ENCODE results near the gene TUBB4B.
"Not testable (repeated sequence)": the region's sequence is repeated elsewhere in the genome, so short reads cannot be mapped to it uniquely, and the experiment has no call there.

Gene TUBB4B

DNA sequence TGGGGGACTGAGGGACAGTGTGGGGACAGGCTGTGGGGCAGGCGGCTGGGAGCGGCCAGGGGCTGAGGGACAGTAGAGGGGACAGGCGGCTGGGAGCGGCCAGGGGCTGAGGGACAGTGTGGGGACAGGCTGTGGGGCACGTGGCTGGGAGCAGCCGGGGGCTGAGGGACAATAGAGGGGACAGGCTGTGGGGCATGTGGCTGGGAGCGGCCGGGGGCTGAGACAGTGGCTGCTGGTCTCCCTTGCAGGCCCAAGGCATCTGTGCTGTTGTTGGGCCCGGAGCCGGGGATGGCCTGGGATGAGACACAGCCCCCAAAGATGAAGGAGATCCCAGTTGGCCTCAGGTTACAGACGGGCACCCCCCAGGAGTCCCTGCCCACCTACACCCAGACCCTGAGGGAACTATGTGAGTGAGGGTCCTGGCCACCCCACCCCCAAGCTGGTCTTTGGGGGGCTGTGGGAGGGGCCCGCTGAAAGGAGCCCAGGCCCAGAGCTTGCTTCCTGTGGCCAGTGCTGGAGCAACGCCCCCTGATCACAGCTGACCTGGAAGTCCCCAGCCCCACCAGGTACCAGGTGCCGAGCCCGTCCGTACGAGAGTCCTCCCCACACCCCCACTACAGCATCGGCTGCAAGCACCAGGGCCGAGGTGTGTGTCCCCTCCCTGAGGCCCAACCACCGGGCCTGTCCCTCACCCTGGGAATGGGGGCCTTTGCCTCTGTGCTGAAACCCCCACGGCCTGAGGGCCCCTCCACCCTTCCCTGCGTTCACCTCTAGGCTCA, 10.6 kb downstream of the TUBB4B start:
- no peak for DNase-seq (ENCODE audit: low spot score)

DNA sequence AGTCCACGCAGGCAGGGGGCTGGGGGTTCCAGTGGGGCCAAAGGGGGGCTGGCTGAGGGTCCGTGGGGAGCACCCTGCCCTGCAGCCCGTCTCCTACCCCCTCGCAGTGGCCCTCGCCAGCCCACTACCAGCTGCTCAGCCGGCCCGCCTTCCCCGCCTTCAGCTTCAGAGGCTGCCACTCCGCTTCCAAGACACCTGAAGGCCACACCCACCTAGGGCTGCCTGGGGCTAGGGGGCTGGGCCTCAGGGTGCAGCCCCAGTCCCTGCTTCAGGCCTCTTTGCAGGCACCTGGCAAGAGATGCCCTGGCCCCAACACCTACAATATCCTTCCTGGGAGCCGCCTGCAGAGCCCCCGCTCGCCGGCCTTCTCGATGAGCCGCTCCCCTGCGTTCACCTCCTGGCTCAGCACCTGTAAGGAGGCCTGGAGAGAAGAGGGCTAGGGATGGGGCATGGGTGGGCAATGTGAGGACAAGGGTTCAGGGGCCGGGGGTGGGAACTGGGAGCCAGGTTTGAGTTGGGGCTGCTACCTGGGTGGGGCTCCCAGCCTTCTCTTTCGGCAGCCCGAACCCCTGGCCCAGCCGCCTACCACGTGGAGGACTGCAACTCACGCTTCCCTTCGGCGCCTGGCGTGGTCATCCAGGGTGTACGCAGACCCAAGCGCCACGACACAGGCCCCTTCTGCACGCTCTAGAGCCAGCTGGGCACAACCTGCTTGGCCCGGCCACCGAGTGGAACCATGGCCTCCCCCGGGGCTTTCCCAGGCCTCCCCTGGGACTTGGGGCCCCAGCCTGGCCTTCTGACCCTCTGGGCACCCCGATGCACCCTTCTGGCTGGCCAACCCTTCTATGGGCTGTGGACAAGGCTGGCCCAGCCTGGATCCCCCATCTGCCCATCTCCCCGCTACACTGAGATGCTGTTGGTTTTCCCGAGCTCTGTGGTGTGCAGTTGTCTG, 11.7 kb downstream of the TUBB4B start:
- DNase-seq (ENCODE audit: low spot score), result no peak

DNA sequence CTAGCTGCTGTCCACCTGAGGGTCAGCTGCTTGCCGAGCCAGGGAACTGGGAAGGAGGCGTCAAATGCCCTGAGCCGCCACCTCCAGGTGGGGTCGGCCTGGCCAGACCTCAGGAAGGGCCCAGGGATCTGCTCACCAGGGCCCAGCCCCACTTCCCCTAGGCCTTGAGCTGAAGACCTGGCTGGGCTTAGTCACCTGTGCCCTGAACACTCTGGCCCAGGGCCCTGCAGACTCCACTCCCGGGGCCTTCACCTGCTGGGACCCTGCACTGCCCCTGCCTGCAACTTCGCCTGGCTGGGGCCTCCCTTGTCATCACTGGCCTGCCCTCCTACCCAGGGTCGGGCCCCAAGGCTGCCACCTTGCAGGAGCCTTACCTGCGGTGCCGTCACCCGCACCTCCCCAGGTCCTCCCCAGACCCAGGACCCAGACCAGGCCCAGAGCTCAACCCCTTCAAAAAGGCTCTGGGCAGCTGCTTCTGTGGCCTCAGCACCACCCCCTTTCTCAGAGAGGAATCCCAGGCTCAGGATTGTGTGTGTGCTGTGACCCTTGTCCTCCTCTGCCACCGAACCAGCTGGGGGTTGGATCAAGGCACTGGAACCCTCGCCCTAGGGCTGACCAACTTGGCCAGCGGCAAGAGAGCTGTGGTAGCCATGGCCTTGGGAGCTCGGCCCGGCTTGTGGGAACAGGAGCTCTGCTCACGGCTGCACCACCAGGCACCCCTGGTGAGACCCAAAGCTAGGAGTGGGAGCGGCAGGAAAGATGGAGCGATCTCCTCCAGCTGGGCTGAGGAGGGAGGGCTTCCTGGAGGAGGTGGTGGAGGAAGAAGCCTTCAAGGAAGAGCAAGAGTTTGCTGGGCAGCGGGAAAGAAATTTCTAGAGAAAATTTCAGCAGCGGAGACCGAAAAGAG, 12.9 kb downstream of the TUBB4B start:
- DNase-seq (ENCODE audit: low spot score), result no peak

DNA sequence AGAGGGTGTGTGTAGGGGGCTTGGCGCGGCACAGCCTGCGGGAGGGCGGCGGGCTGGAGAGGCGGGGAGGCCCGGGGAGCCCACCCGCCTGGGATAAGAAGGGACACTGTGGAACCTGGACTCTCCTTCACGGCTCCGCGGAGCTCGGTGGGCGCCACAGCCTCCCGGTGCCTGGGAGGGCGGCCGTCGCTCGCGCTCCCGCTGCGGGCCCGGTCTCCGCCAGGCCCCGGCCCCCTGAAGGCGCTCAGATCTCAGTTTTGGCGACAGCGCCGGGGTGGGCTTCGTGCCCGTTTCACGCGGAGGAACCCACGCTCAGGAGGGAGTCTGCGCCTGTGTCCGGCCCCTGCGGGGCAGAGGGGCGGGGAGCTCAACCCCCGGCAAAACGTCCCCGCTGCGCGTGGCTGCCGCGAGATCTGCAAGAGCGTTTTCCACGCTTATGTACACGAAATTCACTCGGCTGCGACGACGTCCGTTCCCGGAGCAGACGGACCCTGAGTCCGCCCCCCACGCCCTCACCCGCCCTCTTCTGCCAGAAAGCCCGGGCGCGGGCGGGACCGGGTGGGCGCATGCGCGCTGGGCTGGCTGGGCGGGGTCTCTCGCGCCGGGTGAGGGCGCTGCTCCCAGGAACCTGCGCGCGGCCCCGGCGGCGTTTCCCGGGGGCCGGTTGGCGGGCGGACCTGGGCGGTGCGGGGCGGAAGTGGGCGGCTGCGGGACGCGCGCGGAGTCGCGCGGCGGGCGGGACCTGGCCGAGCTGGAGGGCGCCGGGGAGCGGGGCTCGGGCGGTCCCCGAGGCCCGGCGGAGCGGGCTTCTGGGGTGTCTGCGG, 13.7 kb downstream of the TUBB4B start, which contains the start of gene NELFB:
Gene NELFB (plus strand): TSS at position 704 of the 824 bp plus-strand sequence.
- peak; percentile 99 for DNase-seq (ENCODE audit: low spot score)

DNA sequence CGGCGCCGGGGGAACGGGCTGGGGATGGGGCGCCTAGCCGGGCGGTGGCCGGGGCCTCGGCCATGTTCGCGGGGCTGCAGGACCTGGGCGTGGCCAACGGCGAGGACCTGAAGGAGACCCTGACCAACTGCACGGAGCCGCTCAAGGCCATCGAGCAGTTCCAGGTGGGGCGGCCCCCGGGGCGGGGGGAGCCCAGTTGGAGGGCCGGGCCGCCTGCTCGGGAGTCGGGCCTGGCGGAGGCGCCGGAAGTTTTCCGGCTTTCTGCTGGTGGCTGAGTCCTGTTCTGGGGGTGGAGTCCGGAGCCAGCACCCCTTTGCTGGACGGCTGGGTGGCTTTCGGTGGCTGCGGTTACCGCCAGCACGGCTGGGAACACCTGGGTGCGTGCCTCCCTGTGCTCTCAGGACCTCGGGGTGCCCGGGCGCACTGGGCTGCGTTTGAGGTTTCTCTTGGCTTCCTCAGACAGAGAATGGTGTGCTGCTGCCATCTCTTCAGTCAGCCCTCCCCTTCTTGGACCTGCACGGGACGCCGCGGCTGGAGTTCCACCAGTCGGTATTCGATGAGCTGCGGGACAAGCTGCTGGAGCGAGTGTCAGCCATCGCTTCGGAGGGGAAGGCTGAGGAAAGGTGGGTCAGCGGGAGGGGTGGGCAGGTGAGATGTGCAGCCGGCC, 14.5 kb downstream of the TUBB4B start:
- DNase-seq (ENCODE audit: low spot score), result no peak

DNA sequence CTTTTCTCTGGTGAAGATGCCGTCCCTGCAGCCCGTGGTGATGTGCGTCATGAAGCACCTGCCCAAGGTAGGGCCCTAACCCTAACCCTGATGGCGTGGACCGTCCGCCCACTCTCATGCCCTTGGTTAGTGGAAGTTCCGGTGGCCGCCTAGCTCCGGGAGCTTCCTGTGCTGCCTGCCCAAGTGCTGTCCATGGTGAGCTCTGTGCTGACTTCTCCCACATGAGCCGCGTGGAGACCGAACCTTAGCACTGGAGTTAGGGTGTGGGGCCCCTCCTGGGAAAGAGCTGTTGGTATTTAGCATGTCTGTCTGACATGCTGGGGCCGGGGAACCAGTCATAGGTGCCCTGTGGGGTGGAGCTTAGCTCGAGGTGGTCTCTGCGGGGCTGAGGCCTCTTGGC, 15.3 kb downstream of the TUBB4B start:
- DNase-seq (ENCODE audit: low spot score), result no peak

DNA sequence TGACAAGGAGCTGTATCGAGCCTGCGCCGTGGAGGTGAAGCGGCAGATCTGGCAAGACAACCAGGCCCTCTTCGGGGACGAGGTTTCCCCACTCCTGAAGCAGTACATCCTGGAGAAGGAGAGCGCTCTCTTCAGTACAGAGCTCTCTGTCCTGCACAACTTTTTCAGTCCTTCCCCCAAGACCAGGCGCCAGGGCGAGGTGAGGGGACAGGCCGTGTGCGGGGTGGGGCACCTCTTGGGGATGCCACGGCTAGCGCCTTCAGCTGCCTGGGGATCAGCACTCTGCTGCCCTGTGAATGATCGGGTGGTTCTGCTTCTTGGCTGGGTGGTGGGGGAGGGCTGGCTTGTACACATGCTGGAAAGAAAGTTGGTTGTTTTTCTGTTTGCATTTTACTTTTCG, 15.8 kb downstream of the TUBB4B start:
- no peak for DNase-seq (ENCODE audit: low spot score)

DNA sequence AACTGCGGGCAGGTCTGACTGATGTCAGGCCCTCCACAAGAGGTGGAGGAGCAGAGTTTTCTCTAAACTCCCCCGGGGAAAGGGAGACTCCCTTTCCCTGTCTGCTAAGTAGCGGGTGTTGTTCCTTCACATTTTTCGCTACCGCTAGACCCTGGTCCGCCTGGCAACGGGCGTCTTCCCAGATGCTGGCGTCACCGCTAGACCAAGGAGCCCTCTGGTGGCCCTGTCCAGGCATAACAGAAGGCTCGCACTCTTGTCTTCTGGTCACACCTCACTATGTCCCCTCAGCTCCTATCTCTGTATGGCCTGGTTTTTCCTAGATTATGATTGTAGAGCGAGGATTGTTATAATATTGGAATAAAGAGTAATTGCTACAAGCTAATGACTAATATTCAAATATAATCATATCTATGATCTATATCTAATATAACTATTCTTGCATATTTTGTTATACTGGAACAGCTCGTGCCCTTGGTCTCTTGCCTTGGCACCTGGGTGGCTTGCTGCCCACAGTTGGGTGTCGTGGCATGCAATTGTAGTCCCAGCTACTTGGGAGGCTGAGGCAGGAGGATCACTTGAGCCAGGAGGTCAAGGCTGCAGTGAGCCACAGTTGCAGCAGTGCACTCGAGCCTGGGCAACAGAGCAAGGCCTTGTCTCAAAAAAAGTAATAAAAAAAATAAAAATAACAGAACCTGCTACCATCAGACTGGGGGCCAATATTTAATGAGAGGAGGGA, 21.3 kb downstream of the TUBB4B start:
- DNase-seq (ENCODE audit: low spot score), result not testable (repeated sequence)

DNA sequence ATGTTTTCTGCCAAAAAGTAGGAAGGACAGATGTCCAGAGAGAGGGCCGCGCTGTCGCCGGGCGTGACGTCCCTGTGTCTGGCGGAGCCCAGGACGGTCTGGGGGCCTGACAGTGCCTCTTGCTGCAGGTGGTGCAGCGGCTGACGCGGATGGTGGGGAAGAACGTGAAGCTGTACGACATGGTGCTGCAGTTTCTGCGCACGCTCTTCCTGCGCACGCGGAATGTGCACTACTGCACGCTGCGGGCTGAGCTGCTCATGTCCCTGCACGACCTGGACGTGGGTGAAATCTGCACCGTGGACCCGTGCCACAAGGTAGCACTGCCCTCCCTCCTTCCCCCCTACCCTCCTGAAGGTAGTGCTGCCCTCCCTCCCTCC, 21.8 kb downstream of the TUBB4B start:
- no peak for DNase-seq (ENCODE audit: low spot score)

DNA sequence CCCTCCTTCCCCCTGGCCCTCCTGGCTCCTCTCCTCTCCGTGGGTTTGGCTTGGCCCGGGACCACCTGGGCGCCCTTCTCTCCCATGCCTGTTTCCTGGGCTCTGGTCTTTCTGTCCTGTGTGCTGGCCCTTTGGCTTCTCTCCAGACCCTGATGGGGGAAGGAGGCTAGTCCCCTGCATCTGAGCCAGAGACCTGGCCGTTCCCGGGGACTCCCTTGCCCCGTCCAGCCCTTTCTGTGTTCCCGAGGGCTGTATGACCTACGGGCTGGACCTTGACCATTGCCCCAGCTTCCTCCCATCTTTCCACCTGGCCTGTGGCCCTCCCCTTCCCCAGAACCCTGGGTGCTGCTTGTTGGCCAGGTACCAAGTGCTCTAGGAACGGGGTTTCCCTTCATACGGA, 22.4 kb downstream of the TUBB4B start:
- DNase-seq (ENCODE audit: low spot score), result no peak

DNA sequence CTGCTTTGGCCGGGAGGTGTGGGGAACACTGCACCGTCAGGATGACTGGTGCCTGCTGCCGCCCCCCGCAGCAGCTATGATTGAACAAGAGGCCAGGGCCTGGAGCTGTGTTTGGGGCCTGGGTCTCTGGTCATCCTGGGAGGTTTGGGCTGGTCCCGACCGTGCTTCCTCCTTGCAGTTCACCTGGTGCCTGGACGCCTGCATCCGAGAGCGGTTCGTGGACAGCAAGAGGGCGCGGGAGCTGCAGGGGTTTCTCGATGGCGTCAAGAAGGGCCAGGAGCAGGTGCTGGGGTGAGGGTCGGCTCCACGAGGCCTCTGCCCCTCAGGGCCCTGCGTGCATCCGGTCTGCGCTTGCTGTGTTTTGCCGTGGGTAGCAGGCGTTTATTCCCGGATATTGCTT, 23.0 kb downstream of the TUBB4B start:
- DNase-seq (ENCODE audit: low spot score), result no peak

DNA sequence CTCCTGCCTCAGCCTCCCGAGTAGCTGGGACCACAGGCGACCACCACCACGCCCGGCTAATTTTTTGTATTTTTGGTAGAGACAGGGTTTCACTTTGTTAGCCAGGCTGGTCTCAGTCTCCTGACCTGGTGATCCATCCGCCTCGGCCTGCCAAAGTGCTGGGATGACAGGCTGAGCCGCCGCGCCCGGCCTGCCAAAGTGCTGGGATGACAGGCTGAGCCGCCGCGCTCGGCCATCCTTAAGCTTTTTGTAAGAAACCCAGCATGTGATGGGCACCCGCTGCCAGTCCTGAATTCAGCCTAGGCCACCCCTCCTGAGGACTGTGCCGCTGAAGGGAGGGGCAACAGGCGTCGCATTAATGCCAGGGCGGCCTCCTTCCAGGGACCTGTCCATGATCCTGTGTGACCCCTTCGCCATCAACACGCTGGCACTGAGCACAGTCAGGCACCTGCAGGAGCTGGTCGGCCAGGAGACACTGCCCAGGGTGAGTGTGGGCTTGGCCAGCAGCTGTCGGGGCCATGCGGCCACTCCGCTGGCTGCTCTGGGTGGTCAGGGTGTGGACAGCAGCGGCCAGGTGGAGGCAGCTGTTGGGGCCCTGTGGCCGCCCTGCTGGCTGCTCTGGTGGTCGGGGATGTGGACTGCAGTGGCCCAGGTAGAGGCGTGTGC, 24.5 kb downstream of the TUBB4B start:
- no peak for DNase-seq (ENCODE audit: low spot score)

DNA sequence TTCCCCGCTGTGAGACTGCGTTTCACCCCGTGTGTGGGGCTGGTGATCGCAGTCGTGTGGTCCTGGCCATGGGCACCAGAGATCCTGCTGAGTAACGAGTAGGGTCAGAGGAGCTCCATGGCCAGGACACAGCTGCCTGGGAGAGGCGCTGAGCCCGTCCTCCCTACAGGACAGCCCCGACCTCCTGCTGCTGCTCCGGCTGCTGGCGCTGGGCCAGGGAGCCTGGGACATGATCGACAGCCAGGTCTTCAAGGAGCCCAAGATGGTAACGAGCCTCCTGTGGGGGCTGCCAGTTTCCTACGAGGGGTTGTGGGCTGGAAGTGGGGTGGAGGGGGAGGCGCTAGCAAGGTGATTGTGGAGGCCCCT, 25.1 kb downstream of the TUBB4B start:
- no peak for DNase-seq (ENCODE audit: low spot score)

DNA sequence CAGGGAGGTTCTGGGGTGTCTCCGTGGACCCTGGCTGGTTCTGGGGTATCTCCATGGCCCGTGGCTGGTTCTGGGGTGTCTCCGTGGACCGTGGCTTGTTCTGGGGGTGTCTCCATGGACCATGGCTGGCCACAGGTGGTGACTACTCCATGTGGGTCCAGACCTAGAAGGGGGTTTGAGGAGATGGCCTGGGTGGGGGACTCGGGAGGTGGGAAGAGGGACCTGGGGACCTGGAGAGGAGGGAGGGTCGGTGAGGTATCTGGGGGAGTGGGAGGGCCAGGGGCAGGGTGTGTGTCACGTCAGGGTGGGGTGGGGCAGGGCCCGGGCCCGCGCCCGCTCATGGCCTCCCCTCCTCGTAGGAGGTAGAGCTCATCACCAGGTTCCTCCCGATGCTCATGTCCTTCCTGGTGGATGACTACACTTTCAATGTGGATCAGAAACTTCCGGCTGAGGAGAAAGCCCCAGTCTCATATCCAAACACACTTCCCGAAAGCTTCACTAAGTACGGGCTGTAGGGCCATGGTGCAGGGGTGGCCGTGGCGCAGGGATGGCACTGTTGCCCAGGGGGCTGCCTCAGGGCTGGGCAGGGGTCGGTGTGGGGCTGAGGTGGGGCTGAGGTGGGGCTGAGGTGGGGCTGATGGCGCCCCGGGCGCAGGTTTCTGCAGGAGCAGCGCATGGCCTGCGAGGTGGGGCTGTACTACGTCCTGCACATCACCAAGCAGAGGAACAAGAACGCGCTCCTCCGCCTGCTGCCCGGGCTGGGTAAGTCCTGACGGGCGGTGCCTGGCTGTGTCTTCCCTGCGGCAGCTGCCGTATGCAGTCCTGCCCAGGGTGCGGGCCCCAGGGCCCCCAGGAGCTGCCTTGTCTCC, 25.7 kb downstream of the TUBB4B start:
- DNase-seq (ENCODE audit: low spot score), result no peak

DNA sequence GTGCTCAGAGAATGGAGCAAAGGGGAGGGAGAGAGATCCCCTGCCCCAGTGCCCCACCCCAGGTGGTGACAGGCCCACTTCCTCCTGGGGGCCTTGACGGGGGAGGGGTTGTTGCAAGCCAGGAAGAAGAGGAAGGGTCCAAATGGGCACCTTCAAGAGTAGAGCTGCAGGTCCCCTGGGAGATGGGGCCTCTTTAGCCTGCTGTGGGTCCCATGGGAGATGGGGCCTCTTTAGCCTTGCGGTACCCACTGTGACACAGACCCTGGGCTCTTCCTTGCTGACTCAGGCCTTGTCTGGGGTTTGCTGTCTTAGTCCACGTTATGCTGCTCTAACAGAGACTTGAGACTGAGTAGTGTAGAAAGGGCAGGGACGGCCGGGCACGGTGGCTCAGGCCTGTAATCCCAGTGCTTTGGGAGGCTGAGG, 26.9 kb downstream of the TUBB4B start:
- no peak for DNase-seq (ENCODE audit: low spot score)

DNA sequence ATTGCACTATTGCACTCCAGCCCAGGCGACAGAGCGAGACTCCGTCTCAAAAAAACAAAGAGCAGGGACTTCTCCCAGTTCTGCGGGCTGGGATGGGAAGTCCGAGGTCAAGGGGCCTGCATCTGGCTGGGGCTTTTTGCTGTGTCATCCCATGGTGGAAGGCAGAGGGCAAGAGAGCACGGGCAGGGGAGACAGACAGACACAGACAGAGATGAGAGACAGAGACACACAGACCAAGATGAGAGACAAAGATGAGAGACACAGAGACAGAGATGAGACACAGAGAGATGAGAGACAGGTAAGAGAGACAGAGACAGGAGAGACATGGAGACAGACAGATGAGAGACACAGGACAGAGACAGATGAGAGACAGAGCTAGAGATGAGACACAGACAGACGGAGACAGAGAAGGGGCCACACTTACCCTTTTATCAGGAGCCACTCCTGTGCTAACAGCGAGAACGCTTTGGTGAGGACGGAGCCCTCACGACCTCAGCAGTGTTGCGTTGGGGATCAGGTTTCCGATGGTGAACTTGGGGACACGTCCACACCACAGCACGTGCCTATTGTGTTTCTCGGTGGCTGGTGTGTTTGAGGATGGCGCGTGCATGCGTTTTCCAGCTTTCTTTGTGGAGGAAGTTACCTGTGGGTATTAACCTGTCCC, 27.6 kb downstream of the TUBB4B start:
- no peak for DNase-seq (ENCODE audit: low spot score)

DNA sequence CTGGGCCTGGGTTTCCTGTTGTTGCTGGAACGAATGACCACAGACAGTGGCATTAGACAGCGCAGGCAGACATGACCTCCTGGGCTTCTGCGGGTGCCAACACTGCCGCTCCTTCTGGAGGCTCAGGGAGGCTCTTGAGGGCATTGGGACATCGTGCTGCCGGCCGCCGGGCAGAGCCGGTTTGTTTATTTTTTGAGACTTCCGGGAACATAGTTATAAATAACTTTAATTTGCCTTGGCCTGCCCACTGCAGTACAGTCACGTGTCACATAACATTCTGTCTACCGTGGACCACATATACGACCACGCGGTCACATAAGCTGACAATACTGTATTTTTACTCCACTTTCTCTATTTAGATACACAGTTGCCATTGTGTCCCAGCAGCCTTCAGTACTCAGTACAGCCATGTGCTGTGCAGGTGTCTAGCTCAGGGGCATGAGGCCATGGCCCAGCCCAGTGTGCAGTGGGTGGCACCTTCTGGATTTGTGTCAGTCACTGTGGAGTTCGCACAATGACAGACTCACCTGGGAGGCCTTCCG, 28.2 kb downstream of the TUBB4B start:
- no peak for DNase-seq (ENCODE audit: low spot score)

Data from HuH-7.5 (cell line).